GM21619 (cell line): ENCODE measurements around the gene UBALD1.
"Not testable (repeated sequence)": the region's sequence is repeated elsewhere in the genome, so short reads cannot be mapped to it uniquely, and the experiment has no call there.

Experiments used
- ATAC-seq: cut with Tn5 transposase; IDR thresholded peaks from one replicate; pipeline ENCODE4 v1.9.1; 2021; ENCODE audit not compliant: unreplicated experiment

UBALD1 gene

GRCh38 chr16:4614571-4615383, at the start of gene UBALD1:
TSS of gene UBALD1 (minus strand) at chr16:4614888. CDS start at chr16:4614797, 91 bp downstream.
- peak; percentile 53 for ATAC-seq

- ATAC-seq = no peak
Measured at GRCh38 chr16:4663777-4664465, 49.2 kb upstream of the UBALD1 start.

- no peak for ATAC-seq
Measured at GRCh38 chr16:4663465-4663776, 48.7 kb upstream of the UBALD1 start.

- ATAC-seq = no peak
Measured at GRCh38 chr16:4661661-4662060, 47.0 kb upstream of the UBALD1 start.

- no peak for ATAC-seq
Measured at GRCh38 chr16:4660454-4661007, 45.8 kb upstream of the UBALD1 start.

GRCh38 chr16:4659363-4660353, 45.0 kb upstream of the UBALD1 start:
- no peak for ATAC-seq

- no peak for ATAC-seq
Measured at GRCh38 chr16:4656695-4657686, 42.3 kb upstream of the UBALD1 start.

GRCh38 chr16:4656221-4656620, 41.5 kb upstream of the UBALD1 start:
- no peak for ATAC-seq

- ATAC-seq = no peak
Measured at GRCh38 chr16:4655801-4656200, 41.1 kb upstream of the UBALD1 start.

- no peak for ATAC-seq
Measured at GRCh38 chr16:4654964-4655590, 40.4 kb upstream of the UBALD1 start.

- ATAC-seq = no peak
Measured at GRCh38 chr16:4654011-4654963, 39.6 kb upstream of the UBALD1 start.

GRCh38 chr16:4652561-4652960, 37.9 kb upstream of the UBALD1 start:
- ATAC-seq = no peak

GRCh38 chr16:4651827-4652226, 37.1 kb upstream of the UBALD1 start:
- no peak for ATAC-seq

GRCh38 chr16:4650443-4651074, 35.9 kb upstream of the UBALD1 start:
- not testable (repeated sequence) for ATAC-seq

- no peak for ATAC-seq
Measured at GRCh38 chr16:4649744-4650442, 35.2 kb upstream of the UBALD1 start.

GRCh38 chr16:4648917-4649316, 34.2 kb upstream of the UBALD1 start:
- no peak for ATAC-seq

- no peak for ATAC-seq
Measured at GRCh38 chr16:4647644-4647980, 32.9 kb upstream of the UBALD1 start.
